Neuron (in vitro differentiated cells): ENCODE results near the gene TTLL1.
"Not testable (repeated sequence)": the region's sequence is repeated elsewhere in the genome, so short reads cannot be mapped to it uniquely, and the experiment has no call there.

Source experiments
- H2AFZ ChIP-seq: one replicate; pipeline ENCODE4 v1.6.1; 2013; ENCODE audit warnings: low read depth, mild to moderate bottlenecking, inconsistent platforms, low read length, moderate library complexity
- H3K27me3 ChIP-seq: one replicate; pipeline ENCODE4 v1.6.1; 2013; ENCODE audit warnings: low read length; ENCODE audit not compliant: insufficient read depth
- H3K36me3 ChIP-seq: one replicate; pipeline ENCODE4 v1.6.1; 2013; ENCODE audit warnings: low read length; ENCODE audit not compliant: insufficient read depth
- H3K4me1 ChIP-seq: one replicate; pipeline ENCODE4 v1.6.1; 2013; ENCODE audit warnings: low read length; ENCODE audit not compliant: insufficient read depth
- H3K4me3 ChIP-seq: 2 replicates; pipeline ENCODE4 v1.5.1; 2013; ENCODE audit warnings: mild to moderate bottlenecking, low read length, moderate library complexity
- H3K9me3 ChIP-seq: one replicate; pipeline ENCODE4 v1.6.1; 2013; ENCODE audit warnings: low read length

Gene TTLL1

GRCh38 chr22:42997582-42998090 lies 91.6 kb downstream of the TTLL1 start:
- H3K27me3 ChIP-seq, result no peaks in the 10 kb centered on the region
- H3K4me3 ChIP-seq, result no peak overlapping the region
- H3K36me3 ChIP-seq, result peaks cover 6% of the 10 kb centered on the region
- H3K9me3 ChIP-seq, result peaks cover 9% of the 10 kb centered on the region
- H2AFZ ChIP-seq, result no peak overlapping the region
- peaks cover 21% of the 10 kb centered on the region for H3K4me1 ChIP-seq

GRCh38 chr22:42996646-42997365 lies 92.4 kb downstream of the TTLL1 start:
- no peaks in the 10 kb centered on the region for H3K27me3 ChIP-seq
- H3K36me3 ChIP-seq, result peaks cover 6% of the 10 kb centered on the region
- no peak overlapping the region for H2AFZ ChIP-seq
- H3K9me3 ChIP-seq, result peaks cover 11% of the 10 kb centered on the region
- H3K4me3 ChIP-seq, result no peak overlapping the region
- peaks cover 19% of the 10 kb centered on the region for H3K4me1 ChIP-seq

- H3K4me3 ChIP-seq, H3K4me1 ChIP-seq, H3K36me3 ChIP-seq, H2AFZ ChIP-seq, H3K27me3 ChIP-seq: not testable (repeated sequence)
- H3K9me3 ChIP-seq, result peaks cover 11% of the 10 kb centered on the region
These were observed 93.5 kb downstream of the TTLL1 start for GRCh38 chr22:42995654-42996053.

DNA sequence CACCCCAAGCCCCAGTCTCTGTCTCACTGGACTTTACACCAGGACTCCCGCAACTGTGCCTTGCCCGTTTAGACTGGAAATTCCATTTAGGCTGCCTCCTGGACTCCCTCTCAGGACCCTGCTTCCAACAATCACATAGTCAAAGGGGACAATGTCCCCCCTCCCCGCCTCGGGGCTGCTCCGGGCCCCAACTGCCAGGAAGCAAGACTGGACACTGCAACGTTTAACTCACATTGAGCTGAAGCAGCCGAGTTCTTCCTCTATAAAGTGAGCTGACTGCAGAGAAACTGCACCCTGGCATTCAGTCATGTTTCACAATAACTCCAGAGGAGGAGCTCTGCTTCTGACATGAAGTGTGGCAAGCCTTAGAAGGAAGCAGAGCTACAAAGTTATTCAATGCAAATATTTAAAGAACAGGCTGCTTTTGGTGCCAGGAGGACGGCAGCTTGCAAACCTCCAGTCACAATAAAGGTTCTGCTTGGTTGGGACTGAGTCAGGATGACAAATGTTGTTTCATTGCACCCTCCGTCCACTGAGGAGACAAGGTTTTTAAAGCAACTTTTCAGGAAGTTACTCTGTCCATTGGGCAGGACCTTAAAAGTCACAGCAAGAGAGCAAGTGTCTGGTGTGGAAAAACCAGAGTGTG lies 94.2 kb downstream of the TTLL1 start:
- H3K4me3 ChIP-seq, result no peak overlapping the region
- no peaks in the 10 kb centered on the region for H3K27me3 ChIP-seq
- H2AFZ ChIP-seq, result no peak overlapping the region
- H3K36me3 ChIP-seq, result peaks cover 6% of the 10 kb centered on the region
- H3K4me1 ChIP-seq, result peaks cover 14% of the 10 kb centered on the region
- H3K9me3 ChIP-seq, result peaks cover 11% of the 10 kb centered on the region

- no peak overlapping the region for H3K4me3 ChIP-seq
- H3K9me3 ChIP-seq, result peaks cover 11% of the 10 kb centered on the region
- H2AFZ ChIP-seq, result no peak overlapping the region
- H3K27me3 ChIP-seq, result no peaks in the 10 kb centered on the region
- H3K4me1 ChIP-seq, result peaks cover 14% of the 10 kb centered on the region
- H3K36me3 ChIP-seq, result peaks cover 6% of the 10 kb centered on the region
These were observed 94.8 kb downstream of the TTLL1 start for GRCh38 chr22:42994276-42994916.

DNA sequence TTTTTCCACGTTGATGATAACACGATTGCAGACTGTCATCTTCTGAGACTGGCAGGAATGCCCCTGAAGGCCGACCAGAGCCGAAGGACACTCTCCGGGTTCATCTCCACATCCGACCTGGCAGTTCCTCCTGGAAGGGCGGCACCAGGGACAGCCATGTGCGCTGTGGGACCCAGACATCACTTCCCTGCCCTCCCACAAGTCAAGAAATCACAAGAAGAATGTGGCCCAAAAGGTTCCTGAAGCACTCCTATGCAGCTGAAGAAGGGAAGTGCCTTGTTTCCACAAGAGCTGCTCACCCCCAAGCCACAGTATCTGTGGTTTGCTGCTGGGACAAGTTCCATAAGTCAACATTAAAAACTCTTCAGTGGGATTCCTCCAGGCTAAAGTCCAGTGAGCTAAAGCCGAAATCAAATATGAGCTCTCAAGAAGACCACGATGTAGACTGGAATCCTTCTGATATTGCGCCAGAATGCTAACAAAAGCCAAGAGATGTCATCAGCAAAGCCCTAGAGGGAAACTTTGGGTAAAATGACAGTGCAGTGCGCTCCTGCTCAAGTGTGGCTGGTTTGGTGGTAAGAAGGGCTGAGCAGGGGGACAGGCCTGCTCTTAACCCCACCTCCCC lies 95.4 kb downstream of the TTLL1 start:
- H3K4me3 ChIP-seq, result no peak overlapping the region
- peaks cover 14% of the 10 kb centered on the region for H3K4me1 ChIP-seq
- no peak overlapping the region for H2AFZ ChIP-seq
- peaks cover 6% of the 10 kb centered on the region for H3K36me3 ChIP-seq
- peaks cover 9% of the 10 kb centered on the region for H3K9me3 ChIP-seq
- H3K27me3 ChIP-seq, result no peaks in the 10 kb centered on the region

DNA sequence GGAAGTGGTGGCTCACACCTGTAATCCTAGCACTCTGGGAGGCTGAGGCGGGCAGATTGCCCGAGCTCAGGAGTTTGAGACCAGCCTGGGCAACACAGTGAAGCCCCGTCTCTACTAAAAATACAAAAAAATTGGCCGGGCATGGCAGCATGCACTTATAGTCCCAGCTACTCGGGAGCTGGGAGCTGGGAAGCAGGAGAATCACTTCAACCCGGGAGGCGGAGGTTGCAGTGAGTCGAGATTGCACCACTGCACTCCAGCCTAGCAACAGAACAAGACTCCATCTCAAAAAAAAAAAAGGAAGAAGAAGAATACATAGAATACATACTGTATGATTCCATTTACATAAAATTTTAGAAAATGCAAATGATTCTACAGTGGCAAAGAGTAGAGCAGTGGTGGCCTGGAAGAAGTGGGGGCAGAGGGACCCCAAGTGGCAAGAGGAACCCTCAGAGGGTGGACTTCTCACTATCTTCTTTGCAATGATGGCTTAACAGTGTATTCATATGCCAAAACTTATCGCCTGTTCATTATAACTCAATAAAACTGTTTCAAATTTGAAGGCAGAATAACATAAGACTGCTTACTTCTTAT lies 96.2 kb downstream of the TTLL1 start:
- peaks cover 14% of the 10 kb centered on the region for H3K4me1 ChIP-seq
- no peaks in the 10 kb centered on the region for H3K27me3 ChIP-seq
- no peak overlapping the region for H2AFZ ChIP-seq
- H3K36me3 ChIP-seq, result peaks cover 6% of the 10 kb centered on the region
- H3K4me3 ChIP-seq, result no peak overlapping the region
- peaks cover 8% of the 10 kb centered on the region for H3K9me3 ChIP-seq

DNA sequence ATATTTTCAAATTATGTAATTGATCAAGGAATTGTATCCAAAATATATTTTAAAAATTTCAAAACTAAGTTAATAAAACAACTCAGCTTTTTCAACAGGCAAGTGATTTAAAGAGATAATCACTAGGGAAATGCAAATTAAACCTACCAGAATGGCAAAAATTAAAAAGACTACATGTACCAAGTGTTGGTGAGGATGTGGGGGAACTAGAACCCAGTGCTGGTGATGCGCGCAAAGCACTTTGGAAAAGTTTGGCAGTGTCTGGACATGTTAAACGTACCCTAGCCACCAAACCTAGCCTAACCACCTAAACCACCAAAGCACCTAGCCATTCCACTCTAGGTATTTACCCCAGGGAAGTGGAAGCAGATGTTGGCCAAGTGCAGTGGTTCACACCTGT lies 97.1 kb downstream of the TTLL1 start:
- Histone ChIP-seq H3K9me3 (peaks cover 8% of the 10 kb centered on the region), H3K27me3 (no peaks in the 10 kb centered on the region), H3K36me3 (peaks cover 6% of the 10 kb centered on the region), H3K4me1 (peaks cover 14% of the 10 kb centered on the region), H3K4me3 (no peak overlapping the region), H2AFZ (no peak overlapping the region)

GRCh38 chr22:42991010-42991651 lies 98.1 kb downstream of the TTLL1 start:
- H3K36me3 ChIP-seq, result peaks cover 6% of the 10 kb centered on the region

GRCh38 chr22:42990131-42990838 lies 98.9 kb downstream of the TTLL1 start:
- Histone ChIP-seq H2AFZ (no peak overlapping the region), H3K4me3 (no peak overlapping the region), H3K9me3 (peaks cover 8% of the 10 kb centered on the region), H3K4me1 (peaks cover 27% of the 10 kb centered on the region), H3K36me3 (peaks cover 6% of the 10 kb centered on the region), H3K27me3 (no peaks in the 10 kb centered on the region)

More at GRCh38 chr22:42991010-42991651, 98.1 kb downstream of the TTLL1 start:
- no peak overlapping the region for H2AFZ ChIP-seq
- peaks cover 8% of the 10 kb centered on the region for H3K9me3 ChIP-seq
- H3K27me3 ChIP-seq, result no peaks in the 10 kb centered on the region
- peaks cover 20% of the 10 kb centered on the region for H3K4me1 ChIP-seq
- H3K4me3 ChIP-seq, result no peak overlapping the region
